ENCODE measurements around the gene KCNG2.
A peak's percentile ranks its signal among the peaks of the same experiment; 100 is the strongest.

GRCh38 chr18:79787865-79788733, 9.6 kb upstream of the KCNG2 start:
- TF ChIP-seq, protein P1, sequence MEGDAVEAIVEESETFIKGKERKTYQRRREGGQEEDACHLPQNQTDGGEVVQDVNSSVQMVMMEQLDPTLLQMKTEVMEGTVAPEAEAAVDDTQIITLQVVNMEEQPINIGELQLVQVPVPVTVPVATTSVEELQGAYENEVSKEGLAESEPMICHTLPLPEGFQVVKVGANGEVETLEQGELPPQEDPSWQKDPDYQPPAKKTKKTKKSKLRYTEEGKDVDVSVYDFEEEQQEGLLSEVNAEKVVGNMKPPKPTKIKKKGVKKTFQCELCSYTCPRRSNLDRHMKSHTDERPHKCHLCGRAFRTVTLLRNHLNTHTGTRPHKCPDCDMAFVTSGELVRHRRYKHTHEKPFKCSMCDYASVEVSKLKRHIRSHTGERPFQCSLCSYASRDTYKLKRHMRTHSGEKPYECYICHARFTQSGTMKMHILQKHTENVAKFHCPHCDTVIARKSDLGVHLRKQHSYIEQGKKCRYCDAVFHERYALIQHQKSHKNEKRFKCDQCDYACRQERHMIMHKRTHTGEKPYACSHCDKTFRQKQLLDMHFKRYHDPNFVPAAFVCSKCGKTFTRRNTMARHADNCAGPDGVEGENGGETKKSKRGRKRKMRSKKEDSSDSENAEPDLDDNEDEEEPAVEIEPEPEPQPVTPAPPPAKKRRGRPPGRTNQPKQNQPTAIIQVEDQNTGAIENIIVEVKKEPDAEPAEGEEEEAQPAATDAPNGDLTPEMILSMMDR (IDR thresholded peaks at IDR 0.05; ENCODE audit: poor library complexity), result no peak
- peak; percentile 90 for TF ChIP-seq EZH2 (IDR thresholded peaks at IDR 0.05; ENCODE audit: borderline replicate concordance)
